HG03354 (cell line): ENCODE measurements around the gene EIF4E1B.

Experiments
- ATAC-seq: cut with Tn5 transposase; IDR thresholded peaks from one replicate; pipeline ENCODE4 v1.9.1; 2021; ENCODE audit warnings: mild to moderate bottlenecking; ENCODE audit not compliant: unreplicated experiment, poor library complexity, severe bottlenecking

The EIF4E1B gene

DNA sequence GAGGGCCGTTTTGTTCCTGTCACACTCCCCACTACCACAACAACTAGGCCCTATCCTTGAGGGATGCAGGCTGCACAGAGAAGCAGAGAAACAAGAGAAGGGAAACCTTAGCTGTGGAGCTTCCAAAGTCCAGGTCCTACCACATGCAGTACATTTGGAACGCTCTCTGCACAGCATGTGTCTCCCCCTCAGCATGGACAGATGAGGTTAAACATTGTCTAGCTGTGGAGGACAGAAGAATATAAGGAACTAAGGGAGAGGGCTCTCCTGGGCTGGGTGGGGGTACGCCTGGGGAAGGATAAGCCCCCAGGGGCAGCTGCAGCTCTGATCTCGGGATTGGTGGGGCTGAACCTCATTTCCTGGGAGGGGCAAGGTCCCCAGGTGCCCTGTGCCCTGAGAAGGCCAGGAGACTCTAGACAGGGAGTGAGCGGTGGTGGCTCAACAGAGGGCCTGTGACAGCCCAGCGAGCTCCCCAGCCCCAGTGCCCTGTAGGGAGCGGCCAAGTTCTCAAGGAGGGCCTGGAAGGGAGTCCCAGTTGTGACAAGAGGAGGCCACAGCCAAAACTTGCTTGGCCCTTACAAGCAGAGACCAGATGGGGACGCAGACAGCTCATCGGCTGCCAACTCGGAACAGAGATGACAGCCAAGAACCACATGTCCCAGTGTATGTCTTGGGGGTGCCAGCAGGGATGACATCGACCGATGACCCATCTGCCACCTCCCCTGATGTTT lies 46.9 kb downstream of the EIF4E1B start:
- no peak for ATAC-seq

GRCh38 chr5:176678584-176678983 lies 48.1 kb downstream of the EIF4E1B start:
- ATAC-seq: no peak

DNA sequence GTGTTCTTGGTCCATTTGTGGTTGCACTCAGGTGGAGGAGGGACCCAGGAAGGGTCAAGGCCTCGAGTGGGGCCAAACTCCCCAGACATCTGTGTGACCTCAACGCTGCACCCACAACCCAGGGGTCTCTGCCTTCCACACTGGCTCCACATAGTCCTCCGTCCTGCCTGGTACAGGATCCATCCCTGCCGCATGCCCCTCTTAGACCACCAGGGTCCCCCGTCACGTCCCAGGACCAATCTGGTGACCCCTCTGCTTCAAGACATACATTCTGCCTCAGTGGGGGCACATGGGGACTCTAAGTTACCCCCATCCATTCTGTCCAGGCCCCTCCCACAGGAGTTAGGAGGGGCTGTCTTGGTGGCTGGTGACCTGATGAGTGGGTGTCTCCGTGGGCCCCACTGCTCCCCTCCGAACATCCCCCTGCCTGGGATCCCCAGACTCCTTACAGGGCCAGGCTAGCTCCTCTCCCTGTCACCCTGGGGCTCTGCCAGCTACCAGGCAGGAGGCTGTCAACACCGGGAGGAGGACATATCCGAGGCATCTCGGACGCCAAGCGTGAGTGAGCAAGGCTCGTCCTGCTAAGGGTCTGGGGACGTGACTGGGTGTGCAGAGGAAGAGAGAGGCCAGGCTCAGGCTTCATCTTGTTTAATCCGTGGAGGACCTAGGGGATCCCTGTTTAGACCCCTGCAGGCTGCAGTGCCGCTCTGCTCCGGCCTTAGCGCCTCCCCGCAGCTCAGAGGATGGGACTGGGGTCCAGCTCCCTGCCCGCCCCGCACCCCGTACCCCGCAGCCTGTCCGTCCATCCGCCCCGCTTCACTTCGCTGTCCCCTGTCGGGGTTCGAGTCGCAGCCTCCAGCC lies 49.1 kb downstream of the EIF4E1B start:
- no peak for ATAC-seq

DNA sequence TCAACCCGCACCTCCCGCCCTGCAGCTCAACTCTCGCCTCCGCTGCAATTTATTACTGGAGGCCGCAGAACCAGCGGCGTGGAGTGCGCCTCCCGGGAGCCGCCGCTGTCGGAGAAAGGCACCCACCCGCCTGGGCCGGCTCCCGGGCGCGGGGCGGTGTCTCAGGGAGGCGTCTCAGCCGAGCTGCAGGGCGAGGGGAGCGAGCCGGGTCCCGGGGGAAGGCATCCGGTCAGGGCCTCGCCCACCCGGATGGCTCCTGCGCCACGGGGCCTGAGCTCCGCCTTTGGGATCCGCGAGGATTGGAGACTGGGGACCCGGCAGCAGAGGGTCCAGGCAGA lies 49.7 kb downstream of the EIF4E1B start:
- no peak for ATAC-seq

DNA sequence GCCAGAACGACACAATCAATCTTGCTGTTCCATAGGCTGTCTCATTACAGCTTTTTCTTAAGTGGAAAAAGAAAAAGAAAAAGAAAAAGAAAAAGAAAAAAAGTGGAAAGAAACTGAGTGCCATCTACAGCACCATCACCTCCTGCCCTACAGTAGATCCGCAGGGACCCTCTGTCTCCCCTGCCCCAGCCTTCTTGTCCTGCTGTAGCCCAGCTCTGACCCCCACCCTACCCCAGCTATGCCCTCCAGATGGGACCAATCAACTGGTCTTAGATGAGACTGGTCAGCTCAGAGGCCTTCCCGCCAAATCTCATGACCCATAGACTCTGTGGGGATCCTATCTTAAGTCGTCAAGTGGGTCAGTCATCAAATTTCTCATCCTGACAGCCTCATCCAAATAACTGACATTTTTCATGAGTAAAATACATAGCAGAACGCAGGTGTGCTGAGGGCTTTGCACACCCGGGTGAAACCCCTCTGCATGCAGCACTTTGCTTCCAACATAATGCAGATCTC lies 51.6 kb downstream of the EIF4E1B start:
- no peak for ATAC-seq

- no peak for ATAC-seq
Measured at GRCh38 chr5:176685010-176685409, 54.5 kb downstream of the EIF4E1B start.

- no peak for ATAC-seq
Measured at GRCh38 chr5:176687247-176687646, 56.8 kb downstream of the EIF4E1B start.

DNA sequence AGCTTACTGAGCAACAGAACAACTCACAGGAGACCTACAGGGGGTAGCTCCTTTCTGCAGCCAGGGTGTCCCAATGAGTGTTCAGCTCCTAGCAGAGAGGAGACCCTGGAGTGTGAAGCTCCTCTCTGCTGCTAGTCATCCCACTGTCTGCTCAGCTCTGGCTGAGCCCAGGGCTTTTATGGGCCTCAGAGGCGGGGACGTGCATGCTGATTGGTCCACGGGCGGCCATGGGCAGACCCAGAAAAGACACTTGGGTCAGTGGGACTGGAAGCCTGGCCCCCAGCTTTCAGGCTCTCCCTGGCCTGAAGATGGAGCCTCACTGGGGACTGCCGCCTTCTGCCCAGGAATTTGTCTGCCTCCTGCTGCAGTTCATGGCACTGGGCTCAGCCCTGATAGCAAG lies 57.4 kb downstream of the EIF4E1B start:
- no peak for ATAC-seq

DNA sequence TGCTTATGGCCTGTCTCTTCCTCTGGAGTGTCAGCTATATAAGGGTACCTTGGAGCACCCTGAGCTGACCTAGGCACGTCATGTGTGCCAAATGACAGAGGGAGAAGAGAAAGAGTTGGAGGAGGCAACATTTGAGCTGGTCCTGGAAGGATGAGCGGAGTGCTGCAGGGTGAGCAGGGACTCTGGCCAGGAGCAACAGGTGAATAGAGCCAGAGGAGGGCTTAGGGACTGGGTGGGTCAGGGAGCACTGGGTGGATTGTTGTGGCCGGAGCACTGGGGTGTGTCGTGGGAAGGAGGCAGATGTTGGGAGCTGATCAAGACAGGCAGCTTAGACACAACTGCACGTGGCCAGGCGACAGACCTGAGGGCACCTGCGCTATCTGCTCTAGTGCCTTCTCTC lies 60.4 kb downstream of the EIF4E1B start:
- ATAC-seq: no peak

DNA sequence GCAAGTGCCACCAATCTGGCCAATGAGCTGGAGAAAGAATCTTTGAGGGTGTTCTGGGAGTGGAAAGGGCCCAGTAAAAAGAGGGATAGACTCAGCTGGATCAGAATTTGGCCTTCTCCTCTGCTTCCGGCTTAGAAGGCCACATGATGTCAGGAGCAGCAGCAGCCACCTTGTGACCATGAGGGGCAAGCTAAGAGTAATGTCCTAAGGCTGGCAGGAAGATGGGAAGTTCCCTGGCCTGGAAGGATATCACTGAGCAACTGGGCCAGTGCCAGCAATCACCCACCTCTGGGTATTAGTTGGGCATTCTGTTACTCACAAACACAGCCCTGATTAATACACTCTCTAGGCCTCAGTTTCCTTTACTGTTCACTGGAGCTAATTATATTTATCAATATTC lies 61.0 kb downstream of the EIF4E1B start:
- no peak for ATAC-seq

DNA sequence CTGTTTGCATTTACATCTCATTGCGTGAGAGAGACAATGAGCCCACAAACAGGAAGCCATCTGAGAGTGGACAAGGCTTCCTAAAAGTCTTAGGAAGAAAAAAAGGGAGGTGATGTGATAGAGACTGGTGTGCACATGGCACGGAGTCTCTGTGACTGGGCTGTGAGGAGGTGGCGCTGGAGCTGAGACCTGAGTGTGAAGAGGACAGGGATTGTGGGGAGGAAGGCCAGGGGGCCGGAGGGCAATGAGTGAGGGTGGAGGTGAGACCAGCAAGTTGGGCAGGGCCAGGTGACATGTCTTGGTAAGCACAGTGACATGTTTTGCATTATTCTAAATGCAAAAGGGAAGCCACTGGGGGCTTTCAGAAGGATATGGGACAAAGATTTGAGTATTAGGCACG lies 61.9 kb downstream of the EIF4E1B start:
- no peak for ATAC-seq

- ATAC-seq: no peak
Measured at GRCh38 chr5:176692839-176693476, 62.5 kb downstream of the EIF4E1B start.

GRCh38 chr5:176693477-176693851 lies 63.0 kb downstream of the EIF4E1B start:
- ATAC-seq: no peak

DNA sequence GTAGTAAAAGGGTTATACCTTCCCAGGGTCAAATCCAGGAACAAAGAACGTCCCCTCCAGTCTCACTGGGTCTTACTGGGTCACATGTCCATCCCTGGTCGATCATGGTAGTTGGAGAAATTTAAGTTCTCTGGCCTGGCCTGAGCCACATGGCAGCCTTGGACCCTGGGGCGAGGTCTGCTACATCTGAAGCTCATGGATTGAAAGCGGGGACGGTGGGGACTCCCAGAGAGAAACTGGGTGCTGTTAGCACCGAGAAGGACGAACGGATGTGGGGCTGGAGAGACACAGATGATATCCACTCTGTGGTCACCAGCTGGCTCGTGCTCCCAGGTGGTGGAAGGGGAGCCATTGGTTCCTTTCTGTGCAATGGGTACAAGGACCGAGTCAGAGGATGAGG lies 63.7 kb downstream of the EIF4E1B start:
- no peak for ATAC-seq

DNA sequence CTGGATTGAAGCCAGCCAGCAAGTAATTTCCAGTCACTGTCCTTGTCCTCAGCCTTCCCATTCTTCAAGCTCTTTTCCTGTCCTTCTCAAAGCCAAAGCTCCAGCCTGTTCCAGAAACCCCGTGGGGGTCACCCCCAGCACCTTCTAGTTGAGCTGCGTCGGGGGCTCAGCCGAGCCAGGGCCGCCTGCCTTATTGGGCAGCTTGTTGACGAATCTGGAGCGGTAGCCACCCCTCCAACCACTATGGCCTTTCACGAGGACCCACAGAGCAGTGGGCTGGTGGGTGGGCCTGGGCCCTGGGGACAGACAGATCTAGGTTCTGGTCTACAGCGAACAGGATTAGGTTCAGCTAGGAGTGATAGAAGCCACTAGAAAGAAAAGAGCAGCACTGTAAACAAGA lies 64.2 kb downstream of the EIF4E1B start:
- no peak for ATAC-seq

DNA sequence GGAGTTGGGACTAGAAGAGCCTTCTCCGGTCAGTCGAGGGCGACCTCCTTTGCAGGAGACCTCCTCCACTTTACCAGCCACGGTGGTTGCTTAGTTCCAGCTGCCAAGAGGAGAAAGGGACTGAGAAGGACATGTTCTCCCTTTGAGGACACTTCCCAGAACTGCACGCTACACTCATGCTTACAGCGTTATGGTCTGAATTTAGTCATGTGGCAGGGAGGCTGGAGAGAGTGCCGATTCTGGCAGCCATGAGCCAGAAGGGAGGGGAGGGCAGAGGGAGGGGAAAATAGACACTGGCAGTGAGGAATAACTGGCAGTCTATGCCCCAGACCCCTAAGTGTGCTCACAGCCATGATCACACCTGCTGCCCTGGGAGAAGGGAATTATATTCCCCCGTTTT lies 64.6 kb downstream of the EIF4E1B start:
- no peak for ATAC-seq
